HG03139 (cell line): ENCODE data around the gene DUOX1.

ENCODE experiments used
- ATAC-seq: cut with Tn5 transposase; IDR thresholded peaks from one replicate; pipeline ENCODE4 v1.9.1; 2021; ENCODE audit not compliant: unreplicated experiment

The DUOX1 gene

DNA sequence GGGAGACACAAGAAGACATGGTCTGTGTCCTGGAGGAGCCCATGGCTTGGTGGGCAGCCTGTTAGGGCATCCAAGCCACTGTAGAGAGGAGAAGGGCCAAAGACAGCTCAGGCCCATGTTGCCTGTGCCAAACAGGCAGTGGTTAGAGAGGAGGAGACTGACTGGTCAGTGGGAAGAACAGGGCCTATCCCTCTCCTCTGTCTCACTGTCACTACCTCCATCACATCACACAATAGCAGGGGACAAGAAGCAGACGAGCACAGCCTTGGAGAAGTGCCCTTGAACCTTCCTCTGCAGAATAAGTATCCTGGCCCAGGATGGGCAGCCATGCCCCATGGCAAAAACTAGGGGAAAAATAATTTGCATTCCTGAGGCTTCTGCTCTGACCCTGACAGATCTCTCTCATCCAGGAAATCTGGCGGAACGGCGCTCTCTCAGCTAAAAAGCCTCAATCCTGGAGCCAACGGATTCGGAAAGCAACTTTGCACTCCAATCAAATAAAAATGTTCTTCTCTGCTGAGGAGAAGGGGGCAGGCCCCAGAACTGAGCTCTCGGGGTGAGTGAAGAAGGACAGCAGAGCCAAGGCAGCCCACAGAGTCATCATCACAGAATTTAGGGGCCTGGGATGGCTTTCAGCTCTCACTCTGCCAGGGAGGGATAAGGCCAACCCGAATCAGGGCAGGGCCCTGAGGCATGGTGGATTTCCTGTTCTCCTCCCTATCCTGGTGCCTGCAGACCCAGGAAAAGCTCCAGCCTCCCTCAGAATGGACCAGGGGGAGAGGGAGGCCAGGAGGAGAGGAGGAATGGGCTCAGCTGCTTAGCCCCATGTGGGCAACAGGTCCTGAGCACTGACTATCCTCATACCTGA, 56.3 kb downstream of the DUOX1 start:
- ATAC-seq, result no peak

- no peak for ATAC-seq
Observed at GRCh38 chr15:45186771-45187577, 57.2 kb downstream of the DUOX1 start.

- no peak for ATAC-seq
Observed at GRCh38 chr15:45187578-45187893, 57.7 kb downstream of the DUOX1 start.

GRCh38 chr15:45187894-45188830, 58.4 kb downstream of the DUOX1 start, which contains the start of gene SHF:
SHF (minus strand) TSS chr15:45187966; CDS start chr15:45187951, 15 bp downstream.
- no peak for ATAC-seq

DNA sequence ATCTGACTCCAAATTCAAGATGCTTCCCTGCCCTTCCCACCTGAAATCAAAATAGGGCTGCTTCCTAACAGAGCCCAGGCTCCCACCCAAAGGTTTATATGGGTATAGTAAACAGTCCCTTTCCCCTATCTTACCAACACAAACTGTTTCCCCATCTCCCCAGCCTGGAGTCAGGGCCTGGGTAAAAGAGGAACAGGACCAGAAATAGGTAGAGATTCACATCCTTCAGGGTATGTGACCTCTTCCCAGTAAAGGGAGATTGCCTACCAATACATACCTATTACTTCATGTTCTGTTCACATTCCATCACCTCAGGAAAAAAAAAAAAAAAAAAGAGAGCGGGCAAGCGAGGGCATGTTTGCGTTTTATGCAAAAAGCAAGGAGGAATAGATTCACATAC, 67.7 kb downstream of the DUOX1 start:
- no peak for ATAC-seq

DNA sequence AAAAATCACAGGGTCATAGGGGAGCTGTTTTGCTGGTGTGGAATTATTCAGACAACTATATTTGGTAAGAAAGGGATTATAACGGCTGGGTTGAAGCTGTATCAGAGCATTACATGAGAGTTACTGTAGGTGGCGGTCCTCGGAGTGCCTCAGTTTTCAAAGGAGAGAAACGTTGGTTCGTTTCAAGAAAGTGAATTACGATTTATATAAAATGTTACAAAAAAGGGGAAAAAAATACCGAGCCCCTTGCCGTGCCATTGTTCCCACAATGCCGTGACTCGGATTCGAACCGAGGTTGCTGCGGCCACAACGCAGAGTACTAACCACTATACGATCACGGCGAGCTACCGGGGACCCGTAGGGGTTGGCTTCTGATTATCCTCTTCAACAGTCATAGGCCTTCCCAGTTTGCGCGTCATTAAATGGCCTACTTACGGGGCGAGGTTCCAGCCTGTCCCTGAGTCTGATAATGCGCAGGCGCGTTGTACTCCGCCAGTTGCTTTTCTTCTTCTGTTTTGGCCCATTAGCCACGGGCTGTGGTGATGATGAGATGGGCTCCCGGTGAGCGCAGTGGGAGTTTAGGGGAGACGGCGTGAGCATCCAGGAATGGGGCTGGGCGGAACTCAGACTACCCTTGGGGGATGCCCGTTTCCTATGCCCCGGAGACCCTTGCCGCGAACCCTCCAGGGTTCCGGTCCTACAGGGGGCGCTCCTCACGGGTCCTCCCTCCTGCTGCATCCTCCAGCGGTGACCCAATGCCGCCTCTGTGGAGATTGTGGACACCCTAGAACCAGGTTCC, 68.7 kb downstream of the DUOX1 start:
- ATAC-seq, result peak; percentile 58

- ATAC-seq, result peak; percentile 10
Observed at GRCh38 chr15:45199136-45199810, 69.5 kb downstream of the DUOX1 start.

GRCh38 chr15:45200001-45200798, 70.4 kb downstream of the DUOX1 start:
- peak; percentile 38 for ATAC-seq

DNA sequence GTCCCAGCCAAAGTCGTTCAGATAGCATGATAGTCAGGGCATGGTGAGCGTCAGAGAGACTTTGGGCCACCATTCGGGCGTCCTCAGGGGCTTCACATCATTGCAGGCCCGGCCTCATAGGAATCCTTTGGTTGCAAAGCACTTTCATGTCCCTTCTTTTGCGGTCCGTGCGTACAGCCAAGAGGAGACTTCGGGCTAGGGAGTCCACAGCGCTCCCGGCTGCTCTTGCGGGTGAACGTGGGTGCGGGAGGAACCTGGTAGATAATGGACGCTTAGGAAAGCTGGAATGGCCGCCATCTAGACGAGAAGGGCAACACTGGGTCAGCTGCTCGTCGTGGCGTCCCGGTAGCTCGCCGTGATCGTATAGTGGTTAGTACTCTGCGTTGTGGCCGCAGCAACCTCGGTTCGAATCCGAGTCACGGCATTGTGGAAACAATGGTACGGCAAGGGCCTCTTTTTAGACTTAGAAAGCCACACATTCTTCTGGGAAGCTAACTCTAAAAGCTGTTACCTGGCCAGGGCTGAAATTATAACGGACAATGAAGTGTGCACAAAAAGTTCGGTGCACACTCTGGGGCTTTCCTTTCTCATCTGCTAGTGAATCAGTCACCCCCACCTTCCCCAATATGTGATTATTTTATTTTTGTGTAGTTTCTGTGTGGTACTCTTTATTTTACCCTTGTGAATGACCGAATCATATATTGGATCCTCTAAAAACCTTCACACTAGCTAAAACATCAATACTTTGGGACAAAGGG, 71.2 kb downstream of the DUOX1 start:
- ATAC-seq, result no peak

DNA sequence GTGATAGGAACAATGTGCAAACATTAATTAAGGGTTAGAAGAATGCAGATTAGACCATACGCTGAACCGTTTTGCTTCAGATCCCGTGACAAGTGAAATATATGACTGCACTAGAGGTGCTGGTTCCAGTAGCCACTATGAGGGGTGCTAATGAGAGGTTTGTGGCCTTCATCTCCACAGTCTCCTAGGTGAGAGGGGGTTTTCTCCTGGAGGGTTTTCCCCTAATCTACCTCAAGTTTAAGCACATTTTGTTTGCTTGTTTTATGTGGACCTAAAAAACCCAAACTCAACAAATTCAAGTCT, 71.7 kb downstream of the DUOX1 start:
- no peak for ATAC-seq

- ATAC-seq, result no peak
Observed at GRCh38 chr15:45201869-45202268, 72.1 kb downstream of the DUOX1 start.

DNA sequence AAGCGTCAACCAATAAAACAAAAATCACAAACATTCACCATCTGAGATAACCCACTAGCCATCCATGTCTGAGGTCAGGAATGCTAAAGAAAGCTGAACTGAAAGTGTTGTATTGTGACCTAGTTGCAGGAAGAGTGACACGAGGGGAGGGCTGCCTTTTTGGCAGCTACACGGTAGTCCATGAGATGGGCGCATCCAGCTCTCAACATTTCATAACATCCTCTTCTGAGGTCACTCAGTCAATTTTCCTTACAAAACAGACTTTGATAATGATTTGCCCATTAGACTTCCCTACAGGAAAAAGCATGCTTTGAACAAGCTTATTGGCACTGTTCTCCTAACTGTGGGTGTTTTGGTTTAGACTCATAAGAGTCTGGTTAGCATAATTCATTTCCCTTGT, 73.4 kb downstream of the DUOX1 start:
- ATAC-seq, result no peak

DNA sequence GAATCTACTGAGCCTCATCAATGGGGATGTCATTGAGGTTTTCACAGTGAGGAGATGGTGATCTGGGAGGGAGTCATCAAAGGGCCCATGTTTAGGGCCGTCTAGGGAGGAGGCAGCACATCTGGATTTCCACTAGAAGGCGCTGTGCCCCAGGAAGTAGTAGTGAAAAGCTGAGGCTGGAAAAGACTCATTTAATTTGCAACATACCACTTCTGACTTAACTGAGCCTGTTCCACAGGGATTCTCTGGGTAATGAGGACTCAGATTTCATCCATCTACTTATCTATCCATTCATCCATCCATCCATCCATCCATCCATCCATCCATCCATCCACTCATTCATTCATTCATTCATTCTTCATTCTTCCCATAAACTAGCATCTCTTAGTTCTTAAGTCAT, 75.4 kb downstream of the DUOX1 start:
- no peak for ATAC-seq

DNA sequence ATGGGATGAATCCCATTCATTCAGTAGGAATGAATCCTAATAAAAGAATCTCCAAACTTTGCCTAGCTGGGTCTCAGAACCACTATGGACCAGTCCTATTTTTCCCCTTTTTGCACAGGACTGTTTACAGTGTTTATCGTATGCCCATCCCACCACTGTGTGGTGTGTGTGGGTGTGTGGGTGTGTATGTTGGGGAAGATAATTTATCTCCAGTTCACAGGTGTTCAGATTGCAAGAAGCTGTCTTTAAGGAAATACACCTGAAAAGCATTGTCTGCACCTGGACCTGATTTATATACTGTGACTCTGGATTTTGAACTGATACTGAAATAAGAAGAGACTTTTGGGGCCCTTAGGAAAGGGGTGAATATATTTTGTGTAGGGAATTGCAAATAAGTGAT, 82.7 kb downstream of the DUOX1 start:
- no peak for ATAC-seq
